Hepatic stellate cell (primary cell): Measurements from ENCODE around the gene ITPR3.

Experiments
- DNase-seq: peaks from one replicate; pipeline ENCODE4 v3.0.0; 2011; ENCODE audit warnings: low spot score

The ITPR3 gene

GRCh38 chr6:33670086-33670660 is 49.1 kb downstream of the ITPR3 start:
- DNase-seq, result no peak

- no peak for DNase-seq
Observed at GRCh38 chr6:33670971-33671743, 50.0 kb downstream of the ITPR3 start.

- no peak for DNase-seq
Observed at GRCh38 chr6:33671744-33672072, 50.6 kb downstream of the ITPR3 start.

- peak; percentile 98 for DNase-seq
Observed at GRCh38 chr6:33672808-33673207, 51.7 kb downstream of the ITPR3 start.

GRCh38 chr6:33673851-33674250 is 52.7 kb downstream of the ITPR3 start:
- DNase-seq, result no peak

GRCh38 chr6:33675968-33676367 is 54.8 kb downstream of the ITPR3 start:
- no peak for DNase-seq

- no peak for DNase-seq
Observed at GRCh38 chr6:33676416-33677142, 55.5 kb downstream of the ITPR3 start.

- DNase-seq, result peak; percentile 66
Observed at GRCh38 chr6:33677143-33677660, 56.1 kb downstream of the ITPR3 start.

GRCh38 chr6:33677689-33678088 is 56.6 kb downstream of the ITPR3 start:
- no peak for DNase-seq

- no peak for DNase-seq
Observed at GRCh38 chr6:33678233-33678931, 57.3 kb downstream of the ITPR3 start.

- DNase-seq, result no peak
Observed at GRCh38 chr6:33678932-33679490, 57.9 kb downstream of the ITPR3 start.

- no peak for DNase-seq
Observed at GRCh38 chr6:33679761-33680160, 58.6 kb downstream of the ITPR3 start.

GRCh38 chr6:33682341-33682740 is 61.2 kb downstream of the ITPR3 start:
- no peak for DNase-seq

GRCh38 chr6:33683051-33683571 is 62.0 kb downstream of the ITPR3 start:
- no peak for DNase-seq

- DNase-seq, result no peak
Observed at GRCh38 chr6:33683576-33684427, 62.7 kb downstream of the ITPR3 start.

GRCh38 chr6:33684428-33684896 is 63.3 kb downstream of the ITPR3 start:
- no peak for DNase-seq

GRCh38 chr6:33684983-33685382 is 63.9 kb downstream of the ITPR3 start:
- DNase-seq, result no peak

GRCh38 chr6:33685411-33686224 is 64.5 kb downstream of the ITPR3 start:
- no peak for DNase-seq

GRCh38 chr6:33686225-33686924 is 65.3 kb downstream of the ITPR3 start:
- DNase-seq, result no peak
